ENCODE data around the gene RIPOR2. TPM values are rescaled to one million over a fixed set of nuclear protein-coding genes. Genes with fewer than 3 reads are reported as not detected.

The RIPOR2 gene
- total and polyA plus RNA-seq, 4 donors = 1.6 to 10.9 (median 3.7) TPM

GRCh38 chr6:24888715-24889370 lies 46.9 kb downstream of the RIPOR2 start:
- H3K27ac ChIP-seq (ENCODE audit: low read depth in 1 of 2, low read length in 2 of 2) = no peak overlapping the region
- no peaks in the 10 kb centered on the region for H3K4me1 ChIP-seq (ENCODE audit: control insufficient read depth in 4 of 4, insufficient read depth in 4 of 4, low read length in 3 of 4)
- no peak for DNase-seq (ENCODE audit: low spot score)
- no peak for TF ChIP-seq ZBTB33 (IDR thresholded peaks at IDR 0.05)
- TF ChIP-seq TAF1 (conservative IDR thresholded peaks at IDR 0.05) = no peak
- TF ChIP-seq HNF4G (IDR thresholded peaks at IDR 0.05) = no peak
- no peak for TF ChIP-seq RXRA (IDR thresholded peaks at IDR 0.05)
- no peak for TF ChIP-seq CTCF (IDR thresholded peaks at IDR 0.05; ENCODE audit: low read depth, low read length, missing input control)
- no peak for TF ChIP-seq JUND (IDR thresholded peaks at IDR 0.05)
- no peak for TF ChIP-seq RAD21 (IDR thresholded peaks at IDR 0.05)
- TF ChIP-seq REST (IDR thresholded peaks at IDR 0.05) = no peak
- TF ChIP-seq FOXA1 (IDR thresholded peaks at IDR 0.05) = no peak
- no peak for TF ChIP-seq YY1 (IDR thresholded peaks at IDR 0.05)
- no peak for TF ChIP-seq EGR1 (IDR thresholded peaks at IDR 0.05; ENCODE audit: low read depth in 2 of 2)
- no peak for TF ChIP-seq NR2F2 (IDR thresholded peaks at IDR 0.05)
- TF ChIP-seq ATF3 (IDR thresholded peaks at IDR 0.05) = no peak
- no peak for TF ChIP-seq MAX (IDR thresholded peaks at IDR 0.05)
- no peak for TF ChIP-seq HNF4A (conservative IDR thresholded peaks at IDR 0.05)
- TF ChIP-seq SP1 (IDR thresholded peaks at IDR 0.05) = no peak
- no peak for TF ChIP-seq FOXA2 (IDR thresholded peaks at IDR 0.05)
- TF ChIP-seq GABPA (IDR thresholded peaks at IDR 0.05 in 1 of 2, conservative IDR thresholded peaks at IDR 0.05 in 1 of 2) = no peak
- H3K9ac ChIP-seq (ENCODE audit: low read depth in 1 of 2, low read length in 2 of 2) = no peak overlapping the region
- no peaks in the 10 kb centered on the region for H3K36me3 ChIP-seq (ENCODE audit: control insufficient read depth in 4 of 4, insufficient read depth in 3 of 4, low read depth in 1 of 4, low read length in 3 of 4)
- no peak overlapping the region for H3K4me3 ChIP-seq (ENCODE audit: low read depth in 1 of 3, low read length in 3 of 3)
- H3K9me3 ChIP-seq (ENCODE audit: control insufficient read depth in 4 of 4, low read length in 3 of 4) = no peaks in the 10 kb centered on the region
- no peaks in the 10 kb centered on the region for H3K27me3 ChIP-seq (ENCODE audit: control insufficient read depth in 4 of 4, insufficient read depth in 4 of 4, low read length in 3 of 4)
- 89% methylated on average over 5 of the region's 5 CpGs for WGBS

Data from liver (tissue), 9 donors.